Panc1 (cell line): ENCODE measurements around the gene GRN. TPM values are rescaled to one million over a fixed set of nuclear protein-coding genes. Genes with fewer than 3 reads are reported as not detected.

Experiments
- ATAC-seq: fragments of 200-7000 bp; cut with Tn5 transposase; 2 replicates; pipeline ENCODE4 v1.9.1; 2020; ENCODE audit warnings: mild to moderate bottlenecking, moderate library complexity
- BruUV-seq: library from RNA; stranded (reverse); fragments of 400-500 nt; replicated peaks from 2 replicates; lab custom pipeline; 2021; lab: Mats Ljungman, UMichigan
- CTCF ChIA-PET: fragments of 300-600 bp; sonication (Branson Sonifier 250); formaldehyde crosslinking; loops from one replicate; lab custom pipeline; 2022; ENCODE audit warnings: antibody characterized with exemption; lab: Charles Lee
- POLR2A ChIA-PET: fragments of 300-600 bp; sonication (Branson Sonifier 250); formaldehyde crosslinking; loops from one replicate; lab custom pipeline; 2022; ENCODE audit warnings: antibody characterized with exemption; lab: Charles Lee
- DNase-seq: peaks from one replicate; pipeline ENCODE4 v3.0.0-alpha.2; 2010; ENCODE audit warnings: low read depth, low spot score
- H3K27ac ChIP-seq: 2 replicates; pipeline ENCODE4 v1.5.1; 2011; ENCODE audit warnings: mild to moderate bottlenecking, low read length, inconsistent platforms
- H3K27me3 ChIP-seq: fragments of 200-500 bp; sonication (Bioruptor generic); 2 replicates; pipeline ENCODE4 v1.6.0; 2014; ENCODE audit warnings: low read length, inconsistent platforms; ENCODE audit not compliant: control insufficient read depth, insufficient read depth
- H3K36me3 ChIP-seq: fragments of 200-500 bp; sonication (Bioruptor generic); 2 replicates; pipeline ENCODE4 v1.5.1; 2014; ENCODE audit warnings: inconsistent platforms, mild to moderate bottlenecking, low read length, moderate library complexity; ENCODE audit not compliant: control insufficient read depth, insufficient read depth
- H3K4me1 ChIP-seq: 2 replicates; pipeline ENCODE4 v1.5.1; 2011; ENCODE audit warnings: inconsistent platforms, mild to moderate bottlenecking, low read length, moderate library complexity; ENCODE audit not compliant: control insufficient read depth, insufficient read depth
- H3K4me3 ChIP-seq, 2 experiments: 2 replicates each; pipeline ENCODE4 v1.5.1; 2011 to 2012; ENCODE audit warnings: low read depth in 2 of 2, low read length in 2 of 2, mild to moderate bottlenecking in 2 of 2, inconsistent platforms in 1 of 2, moderate library complexity in 1 of 2
- H3K9me3 ChIP-seq: fragments of 200-500 bp; sonication (Bioruptor generic); 2 replicates; pipeline ENCODE4 v1.5.1; 2014; ENCODE audit warnings: low read depth, mild to moderate bottlenecking, inconsistent platforms, low read length, moderate library complexity; ENCODE audit not compliant: control insufficient read depth, insufficient read depth
- CTCF ChIP-seq: fragments of 450-650 bp; IDR thresholded peaks from 2 replicates; pipeline ENCODE4 v1.5.1; 2017; ENCODE audit warnings: mild to moderate bottlenecking
- POLR2AphosphoS5 ChIP-seq: IDR thresholded peaks from 2 replicates; pipeline ENCODE4 v1.6.1; 2012; ENCODE audit warnings: mild to moderate bottlenecking, low read depth, low read length, moderate library complexity
- REST ChIP-seq, 2 experiments: IDR thresholded peaks; 2 replicates each; pipeline ENCODE4 v1.6.1; 2011 to 2012; ENCODE audit warnings: low read depth in 2 of 2, control low read depth in 1 of 2, low read length in 1 of 2, mild to moderate bottlenecking in 1 of 2, moderate library complexity in 1 of 2; ENCODE audit not compliant: insufficient read depth in 1 of 2
- SIN3A ChIP-seq: IDR thresholded peaks from 2 replicates; pipeline ENCODE4 v1.6.1; 2012; ENCODE audit warnings: low read depth, mild to moderate bottlenecking, low read length, moderate library complexity, borderline replicate concordance; ENCODE audit not compliant: insufficient read depth
- TCF7L2 ChIP-seq: IDR thresholded peaks from 2 replicates; pipeline ENCODE4 v1.6.1; 2011; ENCODE audit warnings: mild to moderate bottlenecking, low read depth, low read length, inconsistent platforms
- in situ Hi-C: cut with HindIII; loops from 2 replicates; pipeline ENCODE4 v1.10.0; 2016; ENCODE audit warnings: low sequenced_read_pairs, low pct_unique_long_range_greater_than_20kb
- intact Hi-C: fragments of 100-400 bp; cut with micrococcal nuclease; formaldehyde crosslinking; loops from one replicate; pipeline ENCODE4 v1.10.0; 2022; ENCODE audit not compliant: unreplicated experiment
- total RNA-seq: library from RNA; stranded (reverse); gene quantifications from one replicate; pipeline ENCODE4 v1.2.1, GENCODE V29; 2021; ENCODE audit not compliant: unreplicated experiment

GRN gene
- total RNA-seq, 1 experiment from 2014 or later = 304 TPM

DNA sequence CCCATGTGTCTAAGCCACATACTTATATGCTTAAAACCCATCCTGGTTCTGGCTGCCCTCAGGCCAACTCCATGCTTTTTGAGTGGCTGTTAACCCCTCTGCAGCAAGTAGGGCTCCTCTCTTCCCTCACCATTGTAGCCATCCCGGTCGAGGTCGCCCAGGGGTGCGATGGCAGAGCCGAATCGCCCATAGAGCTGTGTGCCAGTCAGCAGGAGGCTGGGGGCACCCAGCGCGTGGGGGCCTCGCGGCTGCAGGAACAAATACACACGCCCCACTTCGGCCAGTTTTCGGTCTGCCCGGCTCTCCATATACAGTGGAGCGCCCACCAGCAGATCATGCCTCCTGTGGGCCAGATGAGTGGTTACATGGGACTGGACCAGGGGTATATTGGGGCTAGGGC lies 38.3 kb downstream of the GRN start:
- Histone ChIP-seq H3K27ac (no peak overlapping the region), H3K36me3 (no peaks in the 10 kb centered on the region), H3K9me3 (no peaks in the 10 kb centered on the region), H3K4me1 (peaks cover 2% of the 10 kb centered on the region; the same call in 1 of the 2 replicates), H3K4me3 (no peak overlapping the region), H3K27me3 (no peaks in the 10 kb centered on the region)
- POLR2A ChIA-PET = no interaction called here
- no peak for ATAC-seq
- TF ChIP-seq REST (IDR thresholded peaks at IDR 0.05; ENCODE audit: insufficient read depth in 1 of 2, low read depth in 2 of 2, low read length in 1 of 2) = no peak
- TF ChIP-seq CTCF = no peak
- TF ChIP-seq SIN3A = no peak
- TF ChIP-seq TCF7L2 = no peak
- no peak for TF ChIP-seq POLR2AphosphoS5
- BruUV-seq = no TSS peak
- in situ Hi-C loops = no loop called here
- CTCF ChIA-PET = no interaction called here
- no peak for DNase-seq
- intact Hi-C loops = no loop called here

GRCh38 chr17:44383861-44384260 lies 38.8 kb downstream of the GRN start:
- ATAC-seq = no peak
- POLR2A ChIA-PET = no interaction called here
- TF ChIP-seq TCF7L2 (no peak), REST (IDR thresholded peaks at IDR 0.05; ENCODE audit: insufficient read depth in 1 of 2, low read depth in 2 of 2, low read length in 1 of 2) (no peak), CTCF (no peak), SIN3A (no peak), POLR2AphosphoS5 (no peak)
- in situ Hi-C loops = no loop called here
- Histone ChIP-seq H3K4me1 (peaks cover 2% of the 10 kb centered on the region; the same call in 1 of the 2 replicates), H3K27ac (no peak overlapping the region), H3K4me3 (no peak overlapping the region), H3K36me3 (no peaks in the 10 kb centered on the region), H3K9me3 (no peaks in the 10 kb centered on the region), H3K27me3 (no peaks in the 10 kb centered on the region)
- DNase-seq = no peak
- CTCF ChIA-PET = no interaction called here
- BruUV-seq = no TSS peak
- intact Hi-C loops = no loop called here
